ENCODE data around the gene CCDC110.

DNA sequence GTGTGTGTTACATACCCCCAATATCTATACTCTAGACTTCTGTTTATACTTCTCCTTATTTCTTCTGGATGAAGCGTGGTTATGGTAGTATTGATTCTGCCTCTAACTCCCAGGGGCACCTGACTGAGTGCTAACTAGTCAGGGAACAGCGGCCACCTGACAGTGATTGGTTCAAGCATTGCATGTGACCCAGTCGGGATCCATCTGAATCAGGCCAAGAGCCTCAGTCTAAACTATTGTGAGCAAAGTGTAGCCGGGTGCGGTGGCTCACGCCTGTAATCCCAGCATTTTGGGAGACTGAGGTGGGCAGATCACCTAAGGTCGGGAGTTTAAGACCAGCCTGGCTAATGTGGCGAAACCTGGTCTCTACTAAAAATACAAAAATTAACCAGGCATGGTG, 10.0 kb downstream of the CCDC110 start:
- no peak for TF ChIP-seq POLR2AphosphoS5 (IDR thresholded peaks at IDR 0.05; ENCODE audit: low read depth, low read length)
- TF ChIP-seq POLR2A (IDR thresholded peaks at IDR 0.05; ENCODE audit: low read depth, low read length), result no peak
- TF ChIP-seq TAF1 (IDR thresholded peaks at IDR 0.05; ENCODE audit: borderline replicate concordance, low read depth, low read length), result no peak
